Measurements from ENCODE around the gene NOP56. TPM values are rescaled to one million over a fixed set of nuclear protein-coding genes. Genes with fewer than 3 reads are reported as not detected.

Gene NOP56
- total and polyA plus RNA-seq, 2 donors (not counting 1 experiment from before 2014, with no cell fraction given) = 212 to 247 TPM

DNA sequence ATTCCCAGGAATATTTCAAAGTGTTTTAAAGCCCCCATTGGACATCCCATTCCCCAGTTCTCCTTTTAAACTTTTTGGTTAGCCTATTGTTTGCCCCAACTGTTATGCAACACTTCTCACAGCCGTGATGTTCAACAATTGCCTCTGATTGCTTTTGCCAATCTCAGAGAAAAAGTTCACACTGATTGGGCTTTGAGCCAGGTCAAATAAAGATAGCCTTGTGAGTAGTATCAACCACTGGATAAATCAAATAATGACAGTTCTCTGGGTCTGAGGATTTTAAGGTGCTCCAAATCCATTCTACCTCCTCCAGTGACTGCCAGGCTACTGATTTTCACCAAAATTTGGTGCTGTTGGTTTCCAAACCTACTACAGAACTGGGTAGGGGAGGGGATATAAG lies 19.1 kb upstream of the NOP56 start:
- no peak overlapping the region for H3K4me3 ChIP-seq (ENCODE audit: control extremely low read depth in 1 of 5, extremely low read depth in 1 of 5, insufficient read depth in 1 of 5, low read depth in 2 of 5, low read length in 4 of 5)
- H3K9ac ChIP-seq (ENCODE audit: low read length) = no peak overlapping the region
- no peak for TF ChIP-seq EZH2 (IDR thresholded peaks at IDR 0.05; ENCODE audit: borderline replicate concordance, insufficient read depth, low read depth, low read length, poor library complexity, severe bottlenecking)
- TF ChIP-seq, protein P1, sequence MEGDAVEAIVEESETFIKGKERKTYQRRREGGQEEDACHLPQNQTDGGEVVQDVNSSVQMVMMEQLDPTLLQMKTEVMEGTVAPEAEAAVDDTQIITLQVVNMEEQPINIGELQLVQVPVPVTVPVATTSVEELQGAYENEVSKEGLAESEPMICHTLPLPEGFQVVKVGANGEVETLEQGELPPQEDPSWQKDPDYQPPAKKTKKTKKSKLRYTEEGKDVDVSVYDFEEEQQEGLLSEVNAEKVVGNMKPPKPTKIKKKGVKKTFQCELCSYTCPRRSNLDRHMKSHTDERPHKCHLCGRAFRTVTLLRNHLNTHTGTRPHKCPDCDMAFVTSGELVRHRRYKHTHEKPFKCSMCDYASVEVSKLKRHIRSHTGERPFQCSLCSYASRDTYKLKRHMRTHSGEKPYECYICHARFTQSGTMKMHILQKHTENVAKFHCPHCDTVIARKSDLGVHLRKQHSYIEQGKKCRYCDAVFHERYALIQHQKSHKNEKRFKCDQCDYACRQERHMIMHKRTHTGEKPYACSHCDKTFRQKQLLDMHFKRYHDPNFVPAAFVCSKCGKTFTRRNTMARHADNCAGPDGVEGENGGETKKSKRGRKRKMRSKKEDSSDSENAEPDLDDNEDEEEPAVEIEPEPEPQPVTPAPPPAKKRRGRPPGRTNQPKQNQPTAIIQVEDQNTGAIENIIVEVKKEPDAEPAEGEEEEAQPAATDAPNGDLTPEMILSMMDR (IDR thresholded peaks at IDR 0.05) = no peak
- intact Hi-C loops (cut with micrococcal nuclease) = no loop called here
- CTCF ChIA-PET = no interaction called here
- DNase-seq (no peak), ATAC-seq (ENCODE audit: low read depth) (no peak)
- POLR2A ChIA-PET = interaction anchor here (0.6 kb wide), 1 partner anchor 283 kb away, joined by 3 read pairs; no protein-coding TSS in a partner anchor
- Mint-ChIP-seq H3K27me3 (peaks cover 29% of the 10 kb centered on the region), H3K4me1 (no peaks in the 10 kb centered on the region), H3K27ac (no peak overlapping the region), H3K9me3 (ENCODE audit: insufficient read depth) (peaks cover 11% of the 10 kb centered on the region), H3K4me3 (no peak overlapping the region)
- H3K79me2 ChIP-seq (ENCODE audit: control insufficient read depth, insufficient read depth, low read length) = no peaks in the 10 kb centered on the region
- no peaks in the 10 kb centered on the region for H3K36me3 ChIP-seq (replicated peaks in 1 of 2; ENCODE audit: control extremely low read depth in 1 of 2, control insufficient read depth in 1 of 2, extremely low read depth in 1 of 2, insufficient read depth in 2 of 2, low read length in 1 of 2)
- H3K27me3 ChIP-seq (replicated peaks in 1 of 4; ENCODE audit: control extremely low read depth in 1 of 4, control insufficient read depth in 3 of 4, insufficient read depth in 4 of 4, low read length in 3 of 4) = peaks cover 0 to 28% (median 17%) of the 10 kb centered on the region in 4 experiments
- peaks cover 0 to 8% (median 3%) of the 10 kb centered on the region in 3 donors for H3K9me3 ChIP-seq (ENCODE audit: control extremely low read depth in 1 of 3, control insufficient read depth in 2 of 3, insufficient read depth in 1 of 3, low read length in 2 of 3)
- H4K20me1 ChIP-seq (ENCODE audit: control insufficient read depth, insufficient read depth, low read length, poor library complexity, severe bottlenecking) = no peaks in the 10 kb centered on the region
- 0% methylated on average over 1 of the region's 1 CpG for WGBS (ENCODE audit: insufficient coverage)
- no peak overlapping the region for H3K4me2 ChIP-seq (replicated peaks; ENCODE audit: low read depth, low read length, poor library complexity, severe bottlenecking)
- H3K27ac ChIP-seq (ENCODE audit: low read length in 2 of 2) = no peak overlapping the region
- H3K4me1 ChIP-seq (ENCODE audit: control insufficient read depth in 2 of 2, insufficient read depth in 2 of 2, low read length in 2 of 2) = no peaks in the 10 kb centered on the region
- H2AFZ ChIP-seq (ENCODE audit: insufficient read depth, low read depth, low read length, poor library complexity, severe bottlenecking) = no peak overlapping the region

GRCh38 chr20:2637246-2637645 lies 15.2 kb upstream of the NOP56 start:
- Histone ChIP-seq H3K79me2 (ENCODE audit: control insufficient read depth, insufficient read depth, low read length) (no peaks in the 10 kb centered on the region), H3K27me3 (replicated peaks in 1 of 4; ENCODE audit: control extremely low read depth in 1 of 4, control insufficient read depth in 3 of 4, insufficient read depth in 4 of 4, low read length in 3 of 4) (peaks cover 0 to 24% (median 17%) of the 10 kb centered on the region in 4 experiments), H3K4me2 (replicated peaks; ENCODE audit: low read depth, low read length, poor library complexity, severe bottlenecking) (no peak overlapping the region), H2AFZ (ENCODE audit: insufficient read depth, low read depth, low read length, poor library complexity, severe bottlenecking) (no peak overlapping the region), H3K4me1 (ENCODE audit: control insufficient read depth in 2 of 2, insufficient read depth in 2 of 2, low read length in 2 of 2) (no peaks in the 10 kb centered on the region), H3K27ac (ENCODE audit: low read length in 2 of 2) (no peak overlapping the region), H4K20me1 (ENCODE audit: control insufficient read depth, insufficient read depth, low read length, poor library complexity, severe bottlenecking) (no peaks in the 10 kb centered on the region), H3K36me3 (replicated peaks in 1 of 2; ENCODE audit: control extremely low read depth in 1 of 2, control insufficient read depth in 1 of 2, extremely low read depth in 1 of 2, insufficient read depth in 2 of 2, low read length in 1 of 2) (no peaks in the 10 kb centered on the region), H3K9me3 (ENCODE audit: control extremely low read depth in 1 of 3, control insufficient read depth in 2 of 3, insufficient read depth in 1 of 3, low read length in 2 of 3) (no peaks in the 10 kb centered on the region), H3K9ac (ENCODE audit: low read length) (no peak overlapping the region), H3K4me3 (ENCODE audit: control extremely low read depth in 1 of 5, extremely low read depth in 1 of 5, insufficient read depth in 1 of 5, low read depth in 2 of 5, low read length in 4 of 5) (no peak overlapping the region)
- Mint-ChIP-seq H3K4me3 (no peak overlapping the region), H3K4me1 (no peaks in the 10 kb centered on the region), H3K27me3 (peaks cover 19% of the 10 kb centered on the region), H3K9me3 (ENCODE audit: insufficient read depth) (no peaks in the 10 kb centered on the region), H3K27ac (no peak overlapping the region)
- ATAC-seq (ENCODE audit: low read depth) (no peak), DNase-seq (no peak)
- WGBS (ENCODE audit: insufficient coverage) = 75% methylated on average over 6 of the region's 6 CpGs
- ChIA-PET CTCF (interaction anchor here (0.6 kb wide), 1 partner anchor 26 kb away, joined by 3 read pairs; no protein-coding TSS in a partner anchor), POLR2A (interaction anchor here (0.6 kb wide), 1 partner anchor 28 kb away, joined by 6 read pairs; no protein-coding TSS in a partner anchor)
- intact Hi-C loops (cut with micrococcal nuclease) = no loop called here
- TF ChIP-seq, protein P1 (IDR thresholded peaks at IDR 0.05) = no peak
- no peak for TF ChIP-seq EZH2 (IDR thresholded peaks at IDR 0.05; ENCODE audit: borderline replicate concordance, insufficient read depth, low read depth, low read length, poor library complexity, severe bottlenecking)

Measured in B cell (primary cell).